Stimulated activated CD4-positive, alpha-beta T cell treated with anti-CD3 and anti-CD28 coated beads, Interleukin-2, amount 100 ng/mL, for 24 hours (primary cell): ENCODE data around the gene TSG101.
A peak's percentile ranks its signal among the peaks of the same experiment; 100 is the strongest.

Experiments
- DNase-seq, 2 donors: peaks; one replicate each; pipeline ENCODE4 v3.0.0-alpha.2; 2020

The TSG101 gene, protein sequence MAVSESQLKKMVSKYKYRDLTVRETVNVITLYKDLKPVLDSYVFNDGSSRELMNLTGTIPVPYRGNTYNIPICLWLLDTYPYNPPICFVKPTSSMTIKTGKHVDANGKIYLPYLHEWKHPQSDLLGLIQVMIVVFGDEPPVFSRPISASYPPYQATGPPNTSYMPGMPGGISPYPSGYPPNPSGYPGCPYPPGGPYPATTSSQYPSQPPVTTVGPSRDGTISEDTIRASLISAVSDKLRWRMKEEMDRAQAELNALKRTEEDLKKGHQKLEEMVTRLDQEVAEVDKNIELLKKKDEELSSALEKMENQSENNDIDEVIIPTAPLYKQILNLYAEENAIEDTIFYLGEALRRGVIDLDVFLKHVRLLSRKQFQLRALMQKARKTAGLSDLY

GRCh38 chr11:18526521-18527296 lies at the start of gene TSG101:
TSS of gene TSG101 (minus strand) at chr11:18526942. CDS start at chr11:18526816, 126 bp downstream.
- peak; percentile 95 for DNase-seq

DNA sequence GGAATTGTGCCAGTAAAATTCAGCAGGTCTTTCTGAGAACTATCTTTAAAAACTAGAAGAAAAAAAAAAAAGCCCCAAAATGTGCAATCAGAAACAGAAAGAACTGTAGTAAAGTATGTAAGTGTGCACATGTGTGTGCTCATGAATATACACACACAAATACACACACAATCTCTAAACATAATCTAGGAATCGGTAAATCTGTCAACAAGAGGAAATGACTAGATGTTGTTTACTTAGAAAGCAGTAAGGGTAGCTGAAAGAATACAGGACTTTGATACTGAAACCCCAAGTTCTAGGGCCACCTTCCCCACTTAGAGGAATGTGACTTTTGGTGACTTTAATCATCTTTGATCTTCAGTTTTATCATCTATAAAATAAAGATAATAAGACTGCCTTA lies 48.6 kb upstream of the TSG101 start:
- no peak for DNase-seq

GRCh38 chr11:18567081-18567480 lies 40.3 kb upstream of the TSG101 start:
- no peak for DNase-seq

DNA sequence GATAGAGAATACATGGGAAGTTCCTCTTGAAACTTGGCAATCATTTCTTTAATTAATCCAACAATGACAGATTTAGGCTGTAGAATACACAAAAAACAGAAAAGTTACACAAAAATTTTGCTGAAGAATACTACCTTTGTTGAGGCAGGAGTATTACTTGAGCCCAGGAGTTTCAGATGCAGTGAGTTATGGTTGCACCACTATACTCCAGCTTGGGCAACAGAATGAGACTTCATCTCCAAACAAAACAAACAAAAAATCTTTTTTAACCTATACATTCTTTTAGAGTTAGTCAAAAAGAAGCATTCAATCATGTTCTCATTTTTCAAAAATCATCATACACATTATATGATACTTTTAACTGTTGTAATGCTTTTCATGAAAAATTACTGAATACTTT lies 39.7 kb upstream of the TSG101 start:
- DNase-seq: no peak

DNA sequence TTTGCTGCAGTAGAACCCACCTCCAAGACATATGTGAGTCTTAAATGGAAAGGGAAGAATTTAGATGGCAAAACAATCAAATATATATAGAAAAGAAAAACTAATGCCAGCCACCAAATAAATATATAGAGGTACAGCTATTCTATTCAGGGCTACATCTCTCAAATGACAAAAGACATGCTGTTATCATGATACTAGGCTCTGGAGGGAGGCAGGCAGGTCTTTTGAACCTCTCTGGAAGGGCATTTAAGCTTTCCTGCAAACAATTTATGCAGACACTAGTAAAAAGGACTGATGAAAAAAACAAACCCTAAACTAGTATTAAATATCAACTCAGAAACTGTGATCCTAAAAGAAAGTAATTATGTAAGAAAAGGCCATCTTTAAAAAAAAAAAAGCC lies 37.4 kb upstream of the TSG101 start:
- DNase-seq: no peak

- DNase-seq: no peak
Observed at GRCh38 chr11:18563090-18563730, 36.5 kb upstream of the TSG101 start.

DNA sequence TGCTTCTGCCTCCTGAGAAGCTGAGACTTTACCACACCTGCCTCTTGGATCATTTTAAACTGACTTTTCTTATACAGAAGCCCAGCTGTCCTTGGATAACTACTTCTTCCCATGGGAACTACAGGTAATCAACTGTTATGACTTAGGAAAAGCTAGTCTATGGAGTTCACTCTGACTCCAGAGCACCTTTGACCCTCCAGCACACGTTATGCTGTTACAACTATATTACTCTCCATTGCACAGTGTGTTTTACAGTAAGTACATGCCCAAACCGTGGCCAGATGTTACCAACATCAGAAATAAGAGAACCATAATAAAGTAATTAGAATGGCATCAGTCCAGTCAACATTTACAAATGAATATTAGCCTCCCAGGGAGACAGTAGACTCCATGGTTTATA lies 21.3 kb upstream of the TSG101 start:
- DNase-seq: no peak

- no peak for DNase-seq
Observed at GRCh38 chr11:18540207-18541009, 13.7 kb upstream of the TSG101 start.

DNA sequence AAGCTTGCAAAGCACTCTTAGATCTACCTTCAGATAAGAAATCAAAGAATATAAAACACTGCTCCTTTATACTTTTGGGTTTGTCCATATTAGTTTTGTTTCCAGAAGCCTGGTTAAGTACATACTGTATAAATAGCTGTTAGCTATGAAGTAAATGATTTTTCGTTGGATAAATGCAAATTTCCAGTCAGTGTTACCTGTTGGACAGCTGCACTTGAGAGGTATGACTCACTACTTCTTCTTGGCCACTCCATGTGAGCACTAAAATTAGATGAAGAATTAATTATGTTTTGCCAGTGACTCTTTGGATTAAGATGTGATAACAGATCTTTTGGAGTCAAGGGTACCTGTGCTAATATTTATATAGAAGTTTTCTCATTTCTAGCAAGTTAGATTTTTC lies 9.5 kb upstream of the TSG101 start:
- no peak for DNase-seq

DNA sequence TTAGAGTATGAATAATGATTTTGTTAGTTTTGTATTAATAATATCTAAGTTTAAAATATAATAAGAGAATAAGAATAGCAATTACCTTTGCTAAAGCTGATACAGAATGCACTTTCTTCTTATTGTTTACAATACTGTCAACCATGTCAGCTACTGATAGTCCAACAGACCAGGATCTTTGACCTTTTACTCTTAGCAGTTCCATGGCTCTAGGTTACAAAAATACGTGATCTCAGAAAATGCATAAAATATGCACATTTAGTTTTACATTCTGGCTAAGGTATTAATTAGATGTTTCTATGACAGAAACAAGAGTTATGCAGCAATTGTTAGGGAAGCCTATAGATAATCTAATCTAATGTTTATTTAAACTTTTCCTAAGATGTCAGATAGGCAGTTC lies 7.5 kb upstream of the TSG101 start:
- no peak for DNase-seq

DNA sequence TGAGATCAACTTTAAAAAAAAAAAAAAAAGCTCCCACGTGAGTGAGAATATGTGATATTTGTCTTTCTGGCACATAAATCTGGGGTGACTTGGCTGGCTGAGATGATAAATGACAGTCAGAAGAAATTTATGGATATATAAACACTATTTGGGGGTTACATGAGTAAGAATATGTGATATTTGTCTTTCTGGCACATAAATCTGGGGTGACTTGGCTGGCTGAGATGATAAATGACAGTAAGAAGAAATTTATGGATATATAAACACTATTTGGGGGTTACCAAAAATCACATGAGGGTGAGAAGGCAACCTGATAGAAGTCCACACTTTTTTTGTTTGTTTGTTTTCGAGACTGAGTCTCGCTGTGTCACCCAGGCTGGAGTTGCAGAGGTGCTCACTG lies 6.6 kb upstream of the TSG101 start:
- no peak for DNase-seq

- DNase-seq: no peak
Observed at GRCh38 chr11:18527512-18527911, 770 bp upstream of the TSG101 start.

- no peak for DNase-seq
Observed at GRCh38 chr11:18526130-18526520, 617 bp downstream of the TSG101 start.

DNA sequence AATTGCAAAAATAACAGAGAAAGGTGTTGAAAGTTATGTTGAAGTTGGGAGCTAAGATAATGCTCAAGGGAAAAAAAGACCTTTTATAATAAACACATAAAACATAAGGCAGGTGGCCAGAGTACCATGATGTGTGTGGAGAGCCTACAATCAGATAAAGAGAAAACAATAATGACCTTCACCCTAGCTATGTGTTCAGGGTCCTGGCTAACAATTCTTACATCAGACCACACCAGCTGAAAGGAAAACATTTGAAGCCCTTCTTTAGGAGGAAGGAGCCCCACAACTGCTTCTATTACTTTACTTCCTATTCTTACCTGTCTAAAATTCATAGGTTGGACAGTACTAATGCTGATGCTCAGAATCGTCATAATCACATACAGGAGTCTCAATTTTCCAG lies 2.5 kb downstream of the TSG101 start:
- DNase-seq: no peak

GRCh38 chr11:18523084-18523483 lies 3.7 kb downstream of the TSG101 start:
- no peak for DNase-seq

- DNase-seq: no peak
Observed at GRCh38 chr11:18522388-18522787, 4.4 kb downstream of the TSG101 start.

GRCh38 chr11:18521122-18521521 lies 5.6 kb downstream of the TSG101 start:
- no peak for DNase-seq

DNA sequence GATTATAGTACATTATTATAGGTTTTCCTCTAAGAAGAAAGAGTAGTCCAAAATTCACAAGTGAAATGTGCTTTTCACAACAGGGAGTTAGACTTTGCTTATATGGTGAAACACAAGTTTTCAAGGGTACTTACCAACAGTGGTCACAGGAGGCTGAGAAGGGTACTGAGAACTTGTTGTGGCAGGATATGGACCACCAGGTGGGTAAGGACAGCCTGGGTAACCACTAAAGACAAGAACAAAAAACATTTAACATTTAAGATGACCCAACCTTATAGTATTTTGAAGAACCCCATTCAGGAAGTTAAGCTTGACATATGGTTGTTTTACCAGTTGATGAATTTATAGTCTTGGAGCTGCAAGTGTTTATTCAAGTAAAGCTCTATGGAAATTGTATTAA lies 24.4 kb downstream of the TSG101 start:
- DNase-seq: no peak

- no peak for DNase-seq
Observed at GRCh38 chr11:18501629-18502028, 25.1 kb downstream of the TSG101 start.

- DNase-seq: no peak
Observed at GRCh38 chr11:18498039-18498438, 28.7 kb downstream of the TSG101 start.

DNA sequence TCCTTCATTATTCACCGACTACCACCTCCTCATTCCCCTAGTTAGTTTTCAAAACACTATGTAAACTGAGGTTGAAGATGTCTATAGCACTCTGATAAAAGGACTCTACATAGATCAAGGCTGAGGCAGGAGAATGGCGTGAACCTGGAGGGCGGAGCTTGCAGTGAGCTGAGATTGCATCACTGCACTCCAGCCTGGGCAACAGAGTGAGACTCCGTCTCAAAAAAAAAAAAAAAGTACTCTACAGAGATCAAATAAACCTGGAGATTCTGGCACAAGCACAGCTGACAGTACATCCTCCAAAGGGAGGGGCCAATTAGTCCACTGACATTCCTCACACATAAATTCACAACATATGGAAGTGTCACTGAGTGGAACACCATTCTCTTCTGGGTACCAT lies 31.0 kb downstream of the TSG101 start:
- no peak for DNase-seq

- DNase-seq: no peak
Observed at GRCh38 chr11:18495271-18495670, 31.5 kb downstream of the TSG101 start.

DNA sequence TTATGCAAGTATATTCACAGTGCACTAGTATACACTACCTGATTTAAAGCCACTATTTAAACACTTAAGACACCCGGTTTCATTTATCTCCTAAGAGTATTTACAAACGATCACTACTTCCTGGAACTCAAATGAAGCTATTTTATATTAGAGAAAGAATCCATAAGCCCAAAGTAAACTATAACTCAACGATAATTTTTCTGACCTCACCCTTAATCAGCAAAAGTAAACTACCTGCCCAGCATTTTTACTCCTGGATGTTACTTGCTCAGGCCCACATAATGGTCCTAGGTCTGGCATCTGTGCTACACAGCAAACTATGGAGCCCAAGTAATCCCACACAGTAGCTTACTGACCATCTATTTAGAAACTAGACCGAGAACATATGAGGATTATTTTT lies 33.4 kb downstream of the TSG101 start:
- no peak for DNase-seq
